OCI-LY3 (cell line): ENCODE measurements around the gene CNTROB.

Source experiments
- CTCF ChIP-seq: fragments of 200-600, 300-600 bp; sonication (generic); IDR thresholded peaks from 2 replicates; pipeline ENCODE4 v1.5.1; 2014; ENCODE audit warnings: antibody characterized with exemption, low read length, low read depth
- EZH2phosphoT487 ChIP-seq: fragments of 200-600 bp; shearing (Covaris generic); IDR thresholded peaks from 2 replicates; pipeline ENCODE4 v1.6.1; 2018; ENCODE audit warnings: antibody characterized with exemption, mixed run types, low read depth

GRCh38 chr17:7959503-7960253, 27.7 kb downstream of the CNTROB start:
- TF ChIP-seq CTCF (no peak), EZH2phosphoT487 (no peak)
